Peyer's patch (tissue), 4 donors: ENCODE data around the gene PTAR1.

ENCODE experiments used
- CTCF ChIP-seq, 6 experiments: fragments of 450-650 bp in 4 of 6; fragments of 200-600 bp in 2 of 6; sonication (generic) in 1 of 6; IDR thresholded peaks; one replicate each; pipeline ENCODE4 v1.5.1; 2017 to 2019; ENCODE audit warnings: antibody characterized with exemption in 6 of 6, mild to moderate bottlenecking in 3 of 6, moderate library complexity in 1 of 6
- POLR2A ChIP-seq, 2 donors: fragments of 450-650 bp; IDR thresholded peaks; one replicate each; pipeline ENCODE4 v1.5.1; 2017; ENCODE audit warnings: antibody characterized with exemption in 2 of 2, mild to moderate bottlenecking in 2 of 2, moderate library complexity in 2 of 2

- TF ChIP-seq CTCF (IDR thresholded peaks at IDR 0.05) (no peak), POLR2A (IDR thresholded peaks at IDR 0.05) (no peak)
Measured at GRCh38 chr9:69719367-69719766, 40.4 kb downstream of the PTAR1 start.
